Tibial nerve (tissue), 4 donors: Measurements from ENCODE around the gene TKT. TPM values are rescaled to one million over a fixed set of nuclear protein-coding genes. Genes with fewer than 3 reads are reported as not detected.

Source experiments
- DNase-seq, 2 donors: peaks; one replicate each; pipeline ENCODE4 v3.0.0-alpha.2; 2019; ENCODE audit warnings: low spot score in 2 of 2
- H3K27ac ChIP-seq, 4 donors: fragments of 200-600 bp; sonication (generic) in 3 of 4; one replicate each; pipeline ENCODE4 v1.5.1; 2017 to 2019; ENCODE audit warnings: mild to moderate bottlenecking in 1 of 4
- H3K27me3 ChIP-seq, 2 donors: fragments of 200-600 bp; sonication (generic) in 1 of 2; one replicate each; pipeline versions ENCODE4 v1.5.1 to v1.6.0; 2017 to 2019
- H3K36me3 ChIP-seq, 3 donors: fragments of 200-600 bp; sonication (generic); one replicate each; pipeline ENCODE4 v1.5.1; 2018 to 2019
- H3K4me1 ChIP-seq, 4 donors: fragments of 200-600 bp; sonication (generic) in 3 of 4; one replicate each; pipeline ENCODE4 v1.5.1; 2017 to 2019
- H3K4me3 ChIP-seq, 4 donors: fragments of 200-600 bp; sonication (generic) in 3 of 4; one replicate each; pipeline ENCODE4 v1.5.1; 2017 to 2019; ENCODE audit warnings: mild to moderate bottlenecking in 1 of 4, moderate library complexity in 1 of 4
- H3K9me3 ChIP-seq, 4 donors: fragments of 200-600 bp; sonication (generic) in 3 of 4; one replicate each; pipeline ENCODE4 v1.5.1; 2017 to 2019
- EP300 ChIP-seq, 2 donors: sonication (generic); formaldehyde crosslinking; IDR thresholded peaks; one replicate each; pipeline ENCODE4 v1.6.1; 2017; ENCODE audit warnings: antibody characterized with exemption in 2 of 2, mild to moderate bottlenecking in 1 of 2
- POLR2A ChIP-seq, 2 donors: fragments of 450-650 bp; IDR thresholded peaks; one replicate each; pipeline ENCODE4 v1.6.1; 2017; ENCODE audit warnings: antibody characterized with exemption in 2 of 2, mild to moderate bottlenecking in 2 of 2, moderate library complexity in 2 of 2
- WGBS, 2 donors: methylation state at CpG; one replicate each; pipeline ENCODE4 v1.1.5; 2018; 5-methylcytosine and 5-hydroxymethylcytosine counted together
- total RNA-seq, 4 donors: library from RNA; depleted of rRNA; stranded (reverse); fragments of >200 nt; gene quantifications; one replicate each; pipeline ENCODE4 v1.1.0, GENCODE V29; 2016
- TF ChIP-seq, protein P1 (sequence below), 5 experiments: fragments of 200-600 bp in 3 of 5; fragments of 450-650 bp in 2 of 5; sonication (generic) in 3 of 5; IDR thresholded peaks; one replicate each; pipeline ENCODE4 v1.5.1; 2016 to 2019; ENCODE audit warnings: antibody characterized with exemption in 5 of 5, mild to moderate bottlenecking in 3 of 5, moderate library complexity in 2 of 5

TKT gene
- total RNA-seq, 4 donors from 2014 or later, result 156 to 224 (median 208) TPM

- Histone ChIP-seq H3K27ac (peak overlapping the region in 3 of 4 donors; percentile 64 to 78 (median 65)), H3K9me3 (no peaks in the 10 kb centered on the region), H3K36me3 (peaks cover 0 to 95% (median 25%) of the 10 kb centered on the region in 3 donors), H3K27me3 (no peaks in the 10 kb centered on the region), H3K4me1 (peaks cover 0 to 29% (median 3%) of the 10 kb centered on the region in 4 donors), H3K4me3 (peak overlapping the region in 1 of 4 donors; percentile 33)
- DNase-seq, result no peak
- TF ChIP-seq, protein P1, sequence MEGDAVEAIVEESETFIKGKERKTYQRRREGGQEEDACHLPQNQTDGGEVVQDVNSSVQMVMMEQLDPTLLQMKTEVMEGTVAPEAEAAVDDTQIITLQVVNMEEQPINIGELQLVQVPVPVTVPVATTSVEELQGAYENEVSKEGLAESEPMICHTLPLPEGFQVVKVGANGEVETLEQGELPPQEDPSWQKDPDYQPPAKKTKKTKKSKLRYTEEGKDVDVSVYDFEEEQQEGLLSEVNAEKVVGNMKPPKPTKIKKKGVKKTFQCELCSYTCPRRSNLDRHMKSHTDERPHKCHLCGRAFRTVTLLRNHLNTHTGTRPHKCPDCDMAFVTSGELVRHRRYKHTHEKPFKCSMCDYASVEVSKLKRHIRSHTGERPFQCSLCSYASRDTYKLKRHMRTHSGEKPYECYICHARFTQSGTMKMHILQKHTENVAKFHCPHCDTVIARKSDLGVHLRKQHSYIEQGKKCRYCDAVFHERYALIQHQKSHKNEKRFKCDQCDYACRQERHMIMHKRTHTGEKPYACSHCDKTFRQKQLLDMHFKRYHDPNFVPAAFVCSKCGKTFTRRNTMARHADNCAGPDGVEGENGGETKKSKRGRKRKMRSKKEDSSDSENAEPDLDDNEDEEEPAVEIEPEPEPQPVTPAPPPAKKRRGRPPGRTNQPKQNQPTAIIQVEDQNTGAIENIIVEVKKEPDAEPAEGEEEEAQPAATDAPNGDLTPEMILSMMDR (IDR thresholded peaks at IDR 0.05), result no peak
- TF ChIP-seq EP300 (IDR thresholded peaks at IDR 0.05), result no peak
- no peak for TF ChIP-seq POLR2A (IDR thresholded peaks at IDR 0.05)
- WGBS, 2 donors, result 84 to 85% methylated on average over 8 to 9 of the region's 9 CpGs
Measured at GRCh38 chr3:53183514-53183913, 72.3 kb downstream of the TKT start.

DNA sequence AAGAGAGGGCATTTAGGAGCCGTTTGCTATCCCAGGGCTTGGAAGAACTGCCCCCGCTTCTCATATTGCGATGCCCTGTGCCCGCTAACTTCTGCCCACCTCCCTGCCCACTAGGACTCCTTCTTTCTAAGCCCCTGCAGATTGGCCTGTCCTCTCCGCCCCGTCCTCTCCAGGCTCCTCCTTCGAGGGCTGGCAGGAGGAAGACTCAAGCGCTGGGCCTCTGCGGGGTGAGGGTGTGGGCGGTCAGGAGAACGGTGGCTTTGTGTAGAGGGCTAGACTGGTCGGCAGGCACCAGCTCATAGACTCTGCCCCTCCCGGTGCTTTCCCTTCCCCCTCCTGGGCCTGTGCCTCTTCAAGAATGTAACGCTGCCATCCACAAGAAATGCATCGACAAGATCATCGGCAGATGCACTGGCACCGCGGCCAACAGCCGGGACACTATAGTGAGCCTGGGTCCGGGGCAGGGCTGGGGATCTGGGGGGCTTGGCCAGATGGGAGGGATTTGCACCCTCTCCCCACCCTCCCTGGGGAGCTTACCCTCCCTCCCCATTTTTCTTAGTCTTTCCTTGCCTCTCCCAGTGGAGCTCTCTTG lies 73.0 kb downstream of the TKT start:
- no peak for TF ChIP-seq POLR2A (IDR thresholded peaks at IDR 0.05)
- TF ChIP-seq, protein P1 (IDR thresholded peaks at IDR 0.05), result no peak
- peak in 1 of 2 donors; percentile 29 for TF ChIP-seq EP300 (IDR thresholded peaks at IDR 0.05)
- no peaks in the 10 kb centered on the region for H3K27me3 ChIP-seq
- peaks cover 0 to 29% (median 3%) of the 10 kb centered on the region in 4 donors for H3K4me1 ChIP-seq
- H3K9me3 ChIP-seq, result no peaks in the 10 kb centered on the region
- H3K36me3 ChIP-seq, result peaks cover 0 to 97% (median 25%) of the 10 kb centered on the region in 3 donors
- 43 to 59% methylated on average over 20 of the region's 20 CpGs for WGBS, 2 donors
- peak overlapping the region in 2 of 4 donors; percentile 65 to 78 for H3K27ac ChIP-seq
- H3K4me3 ChIP-seq, result peak overlapping the region in 1 of 4 donors; percentile 33
- DNase-seq, result no peak

DNA sequence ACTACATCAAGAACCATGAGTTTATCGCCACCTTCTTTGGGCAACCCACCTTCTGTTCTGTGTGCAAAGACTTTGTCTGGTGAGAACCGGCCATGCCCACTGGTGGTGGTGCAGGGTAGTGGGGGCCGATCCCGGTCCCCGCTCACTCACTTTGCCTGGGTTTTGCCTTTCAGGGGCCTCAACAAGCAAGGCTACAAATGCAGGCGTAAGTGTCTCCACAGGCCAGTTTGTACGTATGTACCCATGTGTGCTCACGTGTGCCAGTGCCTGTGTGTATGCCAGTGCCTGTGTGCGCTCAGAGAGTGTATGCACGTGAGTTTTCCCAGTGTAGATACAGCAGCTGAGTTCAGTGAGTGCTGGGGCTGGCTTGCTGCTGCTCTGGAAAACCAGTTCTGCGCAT lies 74.3 kb downstream of the TKT start:
- no peak overlapping the region for H3K4me3 ChIP-seq

DNA sequence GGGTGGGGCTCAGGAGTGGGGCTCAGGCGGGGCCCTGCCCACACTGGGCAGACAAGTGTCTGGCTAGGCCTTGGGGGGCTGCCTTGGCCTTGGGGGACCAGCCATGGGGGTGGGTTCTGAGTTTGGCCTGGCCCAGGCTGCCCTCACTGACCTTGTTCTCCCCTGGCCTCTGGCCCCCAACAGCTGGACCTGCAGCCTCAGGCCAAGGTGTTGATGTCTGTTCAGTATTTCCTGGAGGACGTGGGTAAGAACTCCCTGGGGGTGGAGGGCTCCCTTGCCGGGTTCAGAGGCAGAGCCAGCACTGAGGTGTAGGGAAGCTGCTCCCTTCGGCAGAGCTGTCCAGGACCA lies 74.8 kb downstream of the TKT start:
- H3K9me3 ChIP-seq, result no peaks in the 10 kb centered on the region
- TF ChIP-seq POLR2A (IDR thresholded peaks at IDR 0.05) (no peak), EP300 (IDR thresholded peaks at IDR 0.05) (no peak)
- TF ChIP-seq, protein P1 (IDR thresholded peaks at IDR 0.05), result no peak
- WGBS, 2 donors, result 63 to 67% methylated on average over 3 of the region's 4 CpGs
- H3K4me1 ChIP-seq, result peaks cover 0 to 41% (median 5%) of the 10 kb centered on the region in 4 donors
- H3K4me3 ChIP-seq, result no peak overlapping the region
- no peak for DNase-seq
- H3K27ac ChIP-seq, result no peak overlapping the region
- no peaks in the 10 kb centered on the region for H3K27me3 ChIP-seq
- peaks cover 0 to 81% (median 22%) of the 10 kb centered on the region in 3 donors for H3K36me3 ChIP-seq

More for the DNA sequence above, 74.3 kb downstream of the TKT start:
- no peak for TF ChIP-seq POLR2A (IDR thresholded peaks at IDR 0.05)
- H3K4me1 ChIP-seq, result peaks cover 0 to 35% (median 3%) of the 10 kb centered on the region in 4 donors
- H3K36me3 ChIP-seq, result peaks cover 0 to 84% (median 25%) of the 10 kb centered on the region in 3 donors
- 82 to 95% methylated on average over 8 to 11 of the region's 11 CpGs for WGBS, 2 donors
- no peaks in the 10 kb centered on the region for H3K27me3 ChIP-seq
- no peak for DNase-seq
- no peaks in the 10 kb centered on the region for H3K9me3 ChIP-seq
- peak overlapping the region in 1 of 4 donors; percentile 65 for H3K27ac ChIP-seq

- WGBS, 2 donors, result 73 to 82% methylated on average over 11 of the region's 11 CpGs
- Histone ChIP-seq H3K4me3 (no peak overlapping the region), H3K4me1 (peaks cover 0 to 46% (median 8%) of the 10 kb centered on the region in 4 donors), H3K27me3 (no peaks in the 10 kb centered on the region), H3K27ac (no peak overlapping the region), H3K9me3 (no peaks in the 10 kb centered on the region), H3K36me3 (peaks cover 0 to 81% (median 16%) of the 10 kb centered on the region in 3 donors)
- TF ChIP-seq POLR2A (IDR thresholded peaks at IDR 0.05), result no peak
- TF ChIP-seq EP300 (IDR thresholded peaks at IDR 0.05), result no peak
- TF ChIP-seq, protein P1 (IDR thresholded peaks at IDR 0.05), result no peak
- DNase-seq, result no peak
Measured at GRCh38 chr3:53180305-53181023, 75.4 kb downstream of the TKT start.
